Right cardiac atrium (tissue), 5 donors: ENCODE data around the gene IRF8. TPM values are rescaled to one million over a fixed set of nuclear protein-coding genes. Genes with fewer than 3 reads are reported as not detected.

Experiments used
- ATAC-seq, 2 donors: fragments of 200-7000 bp; cut with Tn5 transposase; one replicate each; pipeline versions ENCODE4 v1.8.0 to v1.9.1; 2020; ENCODE audit warnings: moderate library complexity in 2 of 2, mild to moderate bottlenecking in 1 of 2
- DNase-seq, 3 donors: peaks; one replicate each; pipeline ENCODE4 v3.0.0-alpha.2; 2020
- H3K27ac ChIP-seq: one replicate; pipeline ENCODE4 v1.5.1; 2013; ENCODE audit warnings: mild to moderate bottlenecking, low read length, control low read depth, moderate library complexity
- H3K27me3 ChIP-seq: one replicate; pipeline ENCODE4 v1.6.1; 2013; ENCODE audit not compliant: control insufficient read depth, insufficient read depth
- H3K4me1 ChIP-seq: one replicate; pipeline ENCODE4 v1.6.1; 2013; ENCODE audit warnings: low read length; ENCODE audit not compliant: control insufficient read depth, insufficient read depth
- H3K4me3 ChIP-seq: one replicate; pipeline ENCODE4 v1.5.1; 2013; ENCODE audit warnings: low read length, control low read depth
- H3K9me3 ChIP-seq: one replicate; pipeline ENCODE4 v1.6.1; 2013; ENCODE audit warnings: low read length; ENCODE audit not compliant: control insufficient read depth
- WGBS: extraction: QIAGEN DNeasy Blood & Tissue Kit; methylation state at CpG from one replicate; pipeline ENCODE4 v1.1.7; 2013; 5-methylcytosine and 5-hydroxymethylcytosine counted together
- intact Hi-C, 4 donors: fragments of 100-400 bp; cut with DNase I; formaldehyde crosslinking; loops; one replicate each; pipeline versions ENCODE4 v1.11.0 to v1.14.0; 2022 to 2023
- polyA plus RNA-seq: library from polyadenylated mRNA; stranded (reverse); fragments of 200-250 nt; gene quantifications from one replicate; pipeline ENCODE4 v1.2.3, GENCODE V29; 2013
- total RNA-seq, 4 donors: library from RNA; stranded (reverse); fragmentation: NEBNext Ultra II Directional; extraction: Animal tissue kit (Norgen Biotek cat#: 25700); gene quantifications; one replicate each; pipeline ENCODE4 v1.2.1, GENCODE V29; 2021
- donor health status: healthy with polysubstance abuse.
- donor health status: DM: no; HTN: yes; CAD: no.
- donor health status: DM: no; HTN: no; CAD: no.
- donor health status: DM: no; HTN: yes; CAD: no; lungs with severe emphysema.
- donor health status: DM: yes; HTN: yes; CAD: no.

The IRF8 gene
- total and polyA plus RNA-seq, 5 donors = 1.6 to 9.2 (median 5.9) TPM

- H3K9me3 ChIP-seq = no peaks in the 10 kb centered on the region
- no peaks in the 10 kb centered on the region for H3K4me1 ChIP-seq
- H3K27me3 ChIP-seq = no peaks in the 10 kb centered on the region
- no peak overlapping the region for H3K27ac ChIP-seq
- intact Hi-C loops = no loop called here
- no peak overlapping the region for H3K4me3 ChIP-seq
- ATAC-seq (no peak), DNase-seq (no peak)
- WGBS = 45% methylated on average over 16 of the region's 16 CpGs
Measured at GRCh38 chr16:85927371-85927770, 28.4 kb downstream of the IRF8 start.

- H3K27ac ChIP-seq = no peak overlapping the region
- H3K4me3 ChIP-seq = no peak overlapping the region
- H3K27me3 ChIP-seq = no peaks in the 10 kb centered on the region
- ATAC-seq = no peak
- H3K9me3 ChIP-seq = no peaks in the 10 kb centered on the region
- DNase-seq = no peak
- H3K4me1 ChIP-seq = no peaks in the 10 kb centered on the region
- 49% methylated on average over 7 of the region's 7 CpGs for WGBS
- intact Hi-C loops = no loop called here
Measured at GRCh38 chr16:85927959-85928358, 29.0 kb downstream of the IRF8 start.

- peak in 2 of 3 donors; percentile 15 to 60 for DNase-seq
- intact Hi-C loops = no loop called here
- 37% methylated on average over 10 of the region's 10 CpGs for WGBS
- peak in 1 of 2 donors; percentile 8 for ATAC-seq
- no peak overlapping the region for H3K27ac ChIP-seq
- no peak overlapping the region for H3K4me3 ChIP-seq
- H3K9me3 ChIP-seq = no peaks in the 10 kb centered on the region
- no peaks in the 10 kb centered on the region for H3K27me3 ChIP-seq
- H3K4me1 ChIP-seq = no peaks in the 10 kb centered on the region
Measured at GRCh38 chr16:85928401-85928820, 29.4 kb downstream of the IRF8 start.

DNA sequence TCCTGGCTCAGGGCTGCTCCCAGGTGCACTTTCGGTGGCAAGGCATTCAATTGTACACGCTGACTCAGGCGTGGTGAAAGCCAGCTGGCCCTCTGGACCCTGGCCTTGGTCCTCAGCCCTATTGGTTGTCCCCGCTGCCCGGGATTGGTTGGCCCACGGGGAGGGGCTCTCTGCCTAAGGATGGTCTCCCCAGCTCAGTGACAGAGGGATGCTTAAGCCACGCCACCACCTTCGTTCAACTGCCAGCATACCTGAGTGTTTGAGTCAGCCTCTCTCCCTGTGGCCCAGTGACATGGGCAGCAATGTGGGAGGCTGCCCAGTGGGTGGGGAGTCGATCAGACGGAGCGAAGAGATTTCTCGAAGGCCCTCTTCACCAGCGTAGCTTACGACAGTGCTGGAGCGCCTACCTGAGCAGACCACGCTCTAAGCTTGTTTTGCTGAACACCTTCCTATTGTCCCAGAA, 30.3 kb downstream of the IRF8 start:
- no peaks in the 10 kb centered on the region for H3K4me1 ChIP-seq
- intact Hi-C loops = no loop called here
- ATAC-seq (no peak), DNase-seq (no peak)
- no peak overlapping the region for H3K4me3 ChIP-seq
- H3K27ac ChIP-seq = no peak overlapping the region
- 88% methylated on average over 16 of the region's 16 CpGs for WGBS
- no peaks in the 10 kb centered on the region for H3K27me3 ChIP-seq
- H3K9me3 ChIP-seq = no peaks in the 10 kb centered on the region

DNA sequence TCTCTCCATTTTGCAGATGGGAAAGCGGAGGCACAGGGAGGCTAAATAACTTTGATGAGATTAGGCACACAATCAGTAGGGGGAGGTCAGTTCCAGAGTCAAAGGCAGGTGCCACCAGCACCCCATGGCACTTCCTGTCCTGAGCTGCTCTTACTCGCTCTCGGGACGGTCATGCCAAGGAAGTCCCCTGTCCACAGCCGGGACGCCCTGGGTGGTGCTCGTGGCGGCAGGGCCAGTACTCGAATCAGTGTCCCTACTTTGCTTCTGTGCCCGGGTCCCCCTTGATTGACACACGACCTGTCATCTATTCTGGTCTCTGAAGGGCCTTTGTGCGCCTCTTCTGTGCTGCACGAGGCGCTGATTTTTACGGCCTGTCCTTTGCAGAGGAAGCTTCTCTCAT, 31.3 kb downstream of the IRF8 start:
- intact Hi-C loops = no loop called here
- WGBS = 81% methylated on average over 15 of the region's 15 CpGs
- H3K27me3 ChIP-seq = no peaks in the 10 kb centered on the region
- no peak for ATAC-seq
- no peaks in the 10 kb centered on the region for H3K4me1 ChIP-seq
- no peak overlapping the region for H3K4me3 ChIP-seq
- DNase-seq = no peak
- H3K27ac ChIP-seq = no peak overlapping the region
- no peaks in the 10 kb centered on the region for H3K9me3 ChIP-seq

GRCh38 chr16:85931596-85932402, 32.8 kb downstream of the IRF8 start:
- no peak overlapping the region for H3K27ac ChIP-seq
- H3K27me3 ChIP-seq = no peaks in the 10 kb centered on the region
- intact Hi-C loops = no loop called here
- no peaks in the 10 kb centered on the region for H3K4me1 ChIP-seq
- H3K4me3 ChIP-seq = no peak overlapping the region
- no peak for DNase-seq
- H3K9me3 ChIP-seq = no peaks in the 10 kb centered on the region
- WGBS = 79% methylated on average over 23 of the region's 23 CpGs
- no peak for ATAC-seq

GRCh38 chr16:85934210-85934609, 35.2 kb downstream of the IRF8 start:
- ATAC-seq = no peak
- H3K4me3 ChIP-seq = no peak overlapping the region
- 86% methylated on average over 9 of the region's 9 CpGs for WGBS
- no peaks in the 10 kb centered on the region for H3K4me1 ChIP-seq
- H3K27ac ChIP-seq = no peak overlapping the region
- no peak for DNase-seq
- no peaks in the 10 kb centered on the region for H3K9me3 ChIP-seq
- intact Hi-C loops = no loop called here
- no peaks in the 10 kb centered on the region for H3K27me3 ChIP-seq

DNA sequence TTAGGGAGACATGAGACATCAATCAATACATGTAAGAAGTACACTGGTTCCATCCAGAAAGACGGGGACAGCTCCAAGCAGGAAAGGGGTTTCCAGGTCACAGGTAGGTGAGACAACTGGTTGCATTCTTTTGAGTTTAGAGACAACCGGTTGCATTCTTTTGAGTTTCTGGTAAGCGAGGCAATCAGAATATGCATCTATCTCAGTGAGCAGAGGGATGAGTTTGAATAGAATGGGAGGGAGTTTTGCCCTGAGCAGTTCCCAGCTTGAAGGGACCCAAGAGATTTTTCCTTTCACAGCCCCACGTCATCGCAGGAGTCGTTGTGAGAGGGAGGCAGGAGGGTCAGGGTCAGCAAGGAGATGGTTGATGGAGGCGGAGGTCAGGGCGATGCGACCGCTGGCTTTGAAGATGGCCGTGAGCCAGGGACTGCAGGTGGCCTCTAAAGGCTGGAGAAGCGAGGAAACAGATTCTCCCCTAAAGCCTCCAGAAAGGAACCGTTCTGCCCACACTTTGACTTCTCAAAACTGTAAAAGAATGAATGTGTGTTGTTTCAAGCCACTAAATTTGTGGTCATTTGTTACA, 36.5 kb downstream of the IRF8 start:
- ATAC-seq = no peak
- Histone ChIP-seq H3K27me3 (no peaks in the 10 kb centered on the region), H3K4me1 (no peaks in the 10 kb centered on the region), H3K9me3 (no peaks in the 10 kb centered on the region), H3K4me3 (no peak overlapping the region), H3K27ac (no peak overlapping the region)
- 60% methylated on average over 13 of the region's 13 CpGs for WGBS
- intact Hi-C loops = no loop called here
- no peak for DNase-seq

GRCh38 chr16:85935974-85936760, 37.2 kb downstream of the IRF8 start:
- H3K9me3 ChIP-seq = no peaks in the 10 kb centered on the region
- H3K4me1 ChIP-seq = no peaks in the 10 kb centered on the region
- ATAC-seq = no peak
- H3K4me3 ChIP-seq = no peak overlapping the region
- no peak overlapping the region for H3K27ac ChIP-seq
- DNase-seq = no peak
- WGBS = 53% methylated on average over 22 of the region's 22 CpGs
- no peaks in the 10 kb centered on the region for H3K27me3 ChIP-seq
- intact Hi-C loops = no loop called here

- H3K4me1 ChIP-seq = no peaks in the 10 kb centered on the region
- H3K4me3 ChIP-seq = no peak overlapping the region
- ATAC-seq = no peak
- no peaks in the 10 kb centered on the region for H3K9me3 ChIP-seq
- no peak for DNase-seq
- H3K27me3 ChIP-seq = no peaks in the 10 kb centered on the region
- H3K27ac ChIP-seq = no peak overlapping the region
- 83% methylated on average over 12 of the region's 12 CpGs for WGBS
- intact Hi-C loops = no loop called here
Measured at GRCh38 chr16:85936816-85937215, 37.9 kb downstream of the IRF8 start.

DNA sequence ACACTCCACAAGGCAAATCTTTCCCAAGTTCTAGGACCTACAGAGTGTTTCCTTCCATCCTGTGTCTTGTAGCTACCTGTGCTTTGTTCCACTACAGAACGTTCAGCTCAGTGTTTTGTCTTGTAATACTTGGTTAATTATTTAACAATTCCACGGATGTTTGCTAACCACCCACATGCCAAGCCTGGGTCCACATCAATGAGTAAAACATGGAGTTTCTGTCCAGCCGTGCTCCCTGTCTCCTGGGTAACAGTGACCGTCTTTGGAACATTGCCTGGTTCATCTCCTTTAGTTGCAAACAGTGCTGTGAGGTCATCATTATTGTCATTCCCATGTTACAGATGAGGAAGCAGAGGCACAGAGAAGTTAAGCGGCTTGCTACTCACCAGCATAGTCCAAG, 41.3 kb downstream of the IRF8 start:
- ATAC-seq (no peak), DNase-seq (no peak)
- Histone ChIP-seq H3K27me3 (no peaks in the 10 kb centered on the region), H3K27ac (no peak overlapping the region), H3K4me3 (no peak overlapping the region), H3K4me1 (no peaks in the 10 kb centered on the region), H3K9me3 (no peaks in the 10 kb centered on the region)
- intact Hi-C loops = no loop called here
- 79% methylated on average over 5 of the region's 5 CpGs for WGBS
